WI38 (cell line): ENCODE measurements around the gene C5orf63.
"Not testable (repeated sequence)": the region's sequence is repeated elsewhere in the genome, so short reads cannot be mapped to it uniquely, and the experiment has no call there.

Source experiments
- H3K4me3 ChIP-seq: 2 replicates; pipeline ENCODE4 v1.5.1; 2011; ENCODE audit warnings: low read depth, mild to moderate bottlenecking, control low read depth, low read length
- CTCF ChIP-seq: IDR thresholded peaks from 2 replicates; pipeline ENCODE4 v1.5.1; 2012; ENCODE audit warnings: low read depth, mild to moderate bottlenecking, control low read depth, low read length

Gene C5orf63

GRCh38 chr5:127061537-127061936 is 11.8 kb downstream of the C5orf63 start:
- no peak overlapping the region for H3K4me3 ChIP-seq
- TF ChIP-seq CTCF = no peak

GRCh38 chr5:127060470-127060985 is 12.8 kb downstream of the C5orf63 start:
- no peak overlapping the region for H3K4me3 ChIP-seq
- TF ChIP-seq CTCF = no peak

GRCh38 chr5:127056896-127057295 is 16.4 kb downstream of the C5orf63 start:
- TF ChIP-seq CTCF = no peak
- H3K4me3 ChIP-seq = no peak overlapping the region

GRCh38 chr5:127055880-127056653 is 17.2 kb downstream of the C5orf63 start:
- no peak overlapping the region for H3K4me3 ChIP-seq
- no peak for TF ChIP-seq CTCF

GRCh38 chr5:127053551-127053950 is 19.8 kb downstream of the C5orf63 start:
- not testable (repeated sequence) for H3K4me3 ChIP-seq

GRCh38 chr5:127053049-127053448 is 20.3 kb downstream of the C5orf63 start:
- TF ChIP-seq CTCF = no peak

GRCh38 chr5:127051591-127051990 is 21.7 kb downstream of the C5orf63 start:
- no peak overlapping the region for H3K4me3 ChIP-seq
- no peak for TF ChIP-seq CTCF

More at GRCh38 chr5:127053049-127053448, 20.3 kb downstream of the C5orf63 start:
- no peak overlapping the region for H3K4me3 ChIP-seq
